Omental fat pad (tissue), 4 donors: Measurements from ENCODE around the gene NEK9. TPM values are rescaled to one million over a fixed set of nuclear protein-coding genes. Genes with fewer than 3 reads are reported as not detected.

ENCODE experiments used
- ATAC-seq: fragments of 150-250 bp; one replicate; pipeline ENCODE4 v1.9.1; 2016; ENCODE audit warnings: mild to moderate bottlenecking, moderate library complexity; ENCODE audit not compliant: low FRiP score
- DNase-seq: peaks from one replicate; pipeline ENCODE4 v3.0.0-alpha.2; 2019; ENCODE audit warnings: low spot score
- total RNA-seq, 4 donors: library from RNA; depleted of rRNA; stranded (reverse); fragments of >200 nt; gene quantifications; one replicate each; pipeline ENCODE4 v1.1.0, GENCODE V29; 2016
- TF ChIP-seq, protein P1 (sequence below), 3 donors: fragments of 450-650 bp; IDR thresholded peaks; one replicate each; pipeline ENCODE4 v1.5.1; 2016 to 2017; ENCODE audit warnings: antibody characterized with exemption in 3 of 3, mild to moderate bottlenecking in 3 of 3, moderate library complexity in 2 of 3

NEK9 gene
- total RNA-seq, 4 donors from 2014 or later, result 40.1 to 68.3 (median 54.8) TPM

DNA sequence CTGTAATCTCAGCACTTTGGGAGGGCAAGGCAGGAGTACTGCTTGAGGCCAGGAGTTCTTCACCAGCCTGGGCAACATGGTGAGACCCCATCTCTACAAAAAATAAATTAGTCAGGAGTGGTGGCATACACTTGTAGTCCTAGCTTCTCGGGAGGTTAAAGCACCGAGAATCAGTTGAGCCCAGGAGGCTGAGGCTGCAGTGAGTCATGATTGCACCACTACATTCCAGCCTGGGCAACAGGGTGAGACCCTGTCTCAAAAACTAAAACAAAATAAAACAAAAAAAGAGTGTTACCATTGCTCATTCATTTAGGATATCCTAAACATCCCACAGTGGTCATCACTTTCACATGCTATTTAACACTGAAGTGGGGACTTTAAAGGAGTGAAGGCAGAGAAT lies 7.8 kb downstream of the NEK9 start:
- DNase-seq, result no peak
- no peak for ATAC-seq
- TF ChIP-seq, protein P1, sequence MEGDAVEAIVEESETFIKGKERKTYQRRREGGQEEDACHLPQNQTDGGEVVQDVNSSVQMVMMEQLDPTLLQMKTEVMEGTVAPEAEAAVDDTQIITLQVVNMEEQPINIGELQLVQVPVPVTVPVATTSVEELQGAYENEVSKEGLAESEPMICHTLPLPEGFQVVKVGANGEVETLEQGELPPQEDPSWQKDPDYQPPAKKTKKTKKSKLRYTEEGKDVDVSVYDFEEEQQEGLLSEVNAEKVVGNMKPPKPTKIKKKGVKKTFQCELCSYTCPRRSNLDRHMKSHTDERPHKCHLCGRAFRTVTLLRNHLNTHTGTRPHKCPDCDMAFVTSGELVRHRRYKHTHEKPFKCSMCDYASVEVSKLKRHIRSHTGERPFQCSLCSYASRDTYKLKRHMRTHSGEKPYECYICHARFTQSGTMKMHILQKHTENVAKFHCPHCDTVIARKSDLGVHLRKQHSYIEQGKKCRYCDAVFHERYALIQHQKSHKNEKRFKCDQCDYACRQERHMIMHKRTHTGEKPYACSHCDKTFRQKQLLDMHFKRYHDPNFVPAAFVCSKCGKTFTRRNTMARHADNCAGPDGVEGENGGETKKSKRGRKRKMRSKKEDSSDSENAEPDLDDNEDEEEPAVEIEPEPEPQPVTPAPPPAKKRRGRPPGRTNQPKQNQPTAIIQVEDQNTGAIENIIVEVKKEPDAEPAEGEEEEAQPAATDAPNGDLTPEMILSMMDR (IDR thresholded peaks at IDR 0.05), result no peak

GRCh38 chr14:75113932-75114539 lies 12.8 kb downstream of the NEK9 start:
- TF ChIP-seq, protein P1 (IDR thresholded peaks at IDR 0.05), result no peak
- no peak for ATAC-seq
- DNase-seq, result no peak

DNA sequence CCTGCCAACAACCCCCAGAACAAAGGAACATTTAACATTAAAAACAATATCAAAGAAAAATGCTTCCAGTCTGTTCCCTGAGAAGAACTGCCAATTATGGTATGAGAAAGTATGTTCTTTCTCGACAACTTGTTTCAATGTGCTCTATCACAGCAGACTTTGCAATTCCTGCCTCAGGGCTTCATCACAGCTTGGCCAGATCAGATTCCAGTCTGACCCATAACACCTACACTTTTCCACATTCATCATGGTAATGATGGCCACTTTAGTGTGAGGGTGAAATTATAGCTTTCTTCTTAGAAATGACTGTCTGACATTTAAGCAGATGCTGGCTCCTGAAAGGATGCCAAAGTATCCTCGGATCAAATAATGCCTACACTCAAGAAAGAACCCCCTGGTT lies 17.0 kb downstream of the NEK9 start:
- DNase-seq (no peak), ATAC-seq (no peak)
- TF ChIP-seq, protein P1 (IDR thresholded peaks at IDR 0.05), result no peak

- DNase-seq (no peak), ATAC-seq (no peak)
- TF ChIP-seq, protein P1 (IDR thresholded peaks at IDR 0.05), result no peak
Observed at GRCh38 chr14:75107186-75107585, 19.7 kb downstream of the NEK9 start.

- TF ChIP-seq, protein P1 (IDR thresholded peaks at IDR 0.05), result no peak
- no peak for DNase-seq
- ATAC-seq, result no peak
Observed at GRCh38 chr14:75101491-75101890, 25.4 kb downstream of the NEK9 start.

- TF ChIP-seq, protein P1 (IDR thresholded peaks at IDR 0.05), result no peak
- ATAC-seq, result no peak
Observed at GRCh38 chr14:75098682-75099081, 28.2 kb downstream of the NEK9 start.

DNA sequence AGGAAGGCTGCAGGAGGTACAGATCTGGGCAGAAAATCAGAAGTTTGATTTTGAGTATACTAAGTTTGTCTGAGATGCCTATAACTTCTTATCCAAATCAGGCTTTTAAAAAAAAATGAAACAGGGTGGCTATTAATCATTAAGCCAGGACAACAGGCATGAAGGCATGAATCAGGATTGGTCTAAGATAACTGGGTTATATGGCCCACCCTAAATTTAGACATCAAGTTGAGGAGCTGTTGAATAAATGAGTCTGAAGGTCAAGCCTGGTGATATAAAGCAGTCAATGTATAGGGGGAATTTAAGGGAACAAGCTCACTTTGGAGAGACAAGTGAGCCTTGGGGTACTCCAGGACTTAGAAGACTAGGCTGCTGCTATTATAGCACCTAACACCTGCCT lies 28.6 kb downstream of the NEK9 start:
- no peak for DNase-seq
- TF ChIP-seq, protein P1 (IDR thresholded peaks at IDR 0.05), result no peak
- no peak for ATAC-seq

More at GRCh38 chr14:75098682-75099081, 28.2 kb downstream of the NEK9 start:
- DNase-seq, result no peak
